Endothelial cell of umbilical vein (primary cell): ENCODE measurements around the gene GAPDHS. TPM values are rescaled to one million over a fixed set of nuclear protein-coding genes. Genes with fewer than 3 reads are reported as not detected.

Source experiments
- BruUV-seq: library from RNA; stranded (reverse); fragments of 400-500 nt; replicated peaks from 2 replicates; lab custom pipeline; 2021; lab: Mats Ljungman, UMichigan
- CTCF ChIA-PET: fragments of 300-600, 350-600 bp; sonication (Branson Sonifier 250); formaldehyde crosslinking; loops from one replicate; lab custom pipeline; 2021; ENCODE audit warnings: antibody characterized with exemption, inconsistent platforms; lab: Charles Lee
- POLR2A ChIA-PET: fragments of 300-600, 350-600 bp; sonication (Branson Sonifier 250); formaldehyde crosslinking; loops from one replicate; lab custom pipeline; 2021; ENCODE audit warnings: antibody characterized with exemption, inconsistent platforms; lab: Charles Lee
- DNase-seq: peaks from one replicate; pipeline ENCODE4 v3.0.0-alpha.2; 2011; ENCODE audit warnings: low read depth, low spot score
- FAIRE-seq: peaks from 2 replicates; lab custom pipeline; 2011; peaks lifted over from hg19 to GRCh38; lab: Jason Lieb, UNC
- H2AFZ ChIP-seq: 2 replicates; pipeline ENCODE4 v1.6.0; 2012; ENCODE audit warnings: low read depth, low read length, control low read depth, inconsistent platforms
- H3K27ac ChIP-seq: 2 replicates; pipeline ENCODE4 v1.5.1; 2011; ENCODE audit warnings: low read depth, mild to moderate bottlenecking, control low read depth, low read length, moderate library complexity; ENCODE audit not compliant: insufficient read depth
- H3K27me3 ChIP-seq, 2 experiments: 2 replicates each; pipeline versions ENCODE4 v1.6.0 to v1.6.1; 2011; ENCODE audit warnings: low read length in 2 of 2, mixed read lengths in 1 of 2; ENCODE audit not compliant: control insufficient read depth in 2 of 2, insufficient read depth in 2 of 2
- H3K36me3 ChIP-seq, 2 experiments: 2 replicates in 1 of 2; 3 replicates in 1 of 2; pipeline ENCODE4 v1.5.1; 2011; ENCODE audit warnings: low read length in 2 of 2, mild to moderate bottlenecking in 1 of 2, moderate library complexity in 1 of 2; ENCODE audit not compliant: control insufficient read depth in 2 of 2, insufficient read depth in 2 of 2; ENCODE audit errors: extremely low read depth in 1 of 2
- H3K4me1 ChIP-seq: 3 replicates; pipeline ENCODE4 v1.5.1; 2011; ENCODE audit warnings: mild to moderate bottlenecking, low read length; ENCODE audit not compliant: control insufficient read depth, insufficient read depth; ENCODE audit errors: extremely low read depth
- H3K4me2 ChIP-seq: 2 replicates; pipeline ENCODE4 v1.6.1; 2011; ENCODE audit warnings: low read length, control low read depth, mixed read lengths; ENCODE audit not compliant: insufficient read depth
- H3K4me3 ChIP-seq, 3 experiments: fragments of 200-600 bp in 1 of 3; sonication (generic), shearing (Covaris generic) in 1 of 3; replicated peaks in 1 of 3; 2 replicates each; pipeline ENCODE4 v1.5.1; 2011 to 2016; ENCODE audit warnings: control low read depth in 3 of 3, low read length in 3 of 3, mild to moderate bottlenecking in 2 of 3, inconsistent platforms in 1 of 3, low read depth in 1 of 3, moderate library complexity in 1 of 3; ENCODE audit not compliant: insufficient read depth in 1 of 3
- H3K79me2 ChIP-seq: 2 replicates; pipeline ENCODE4 v1.6.0; 2012; ENCODE audit warnings: low read length, inconsistent platforms; ENCODE audit not compliant: control insufficient read depth, insufficient read depth
- H3K9ac ChIP-seq: replicated peaks from 2 replicates; pipeline ENCODE3; 2011; ENCODE audit warnings: low read length, control low read depth; ENCODE audit not compliant: insufficient read depth; ENCODE audit errors: extremely low read depth
- H3K9me1 ChIP-seq: replicated peaks from 3 replicates; pipeline ENCODE4 v1.6.0; 2011; ENCODE audit warnings: mild to moderate bottlenecking, low read length; ENCODE audit not compliant: control insufficient read depth, insufficient read depth; ENCODE audit errors: extremely low read depth
- H3K9me3 ChIP-seq: replicated peaks from 2 replicates; pipeline ENCODE4 v1.5.1; 2012; ENCODE audit warnings: low read length, inconsistent platforms; ENCODE audit not compliant: control insufficient read depth, insufficient read depth
- H4K20me1 ChIP-seq: replicated peaks from 2 replicates; pipeline ENCODE3; 2011; ENCODE audit warnings: mild to moderate bottlenecking, low read length; ENCODE audit not compliant: control insufficient read depth, insufficient read depth; ENCODE audit errors: extremely low read depth
- CTCF ChIP-seq, 2 donors: IDR thresholded peaks; 1 replicate in 1 of 2; 2 replicates in 1 of 2; pipeline ENCODE4 v1.5.1; 2011; ENCODE audit warnings: low read length in 2 of 2, mild to moderate bottlenecking in 2 of 2, moderate library complexity in 2 of 2, control low read depth in 1 of 2, inconsistent platforms in 1 of 2, low read depth in 1 of 2; ENCODE audit not compliant: insufficient read depth in 1 of 2; ENCODE audit errors: extremely low read depth in 1 of 2
- EZH2 ChIP-seq: IDR thresholded peaks from 2 replicates; pipeline ENCODE4 v1.6.1; 2012; ENCODE audit warnings: borderline replicate concordance, low read depth, mild to moderate bottlenecking, moderate library complexity, low read length, inconsistent platforms; ENCODE audit not compliant: severe bottlenecking
- FOS ChIP-seq: IDR thresholded peaks from 2 replicates; pipeline ENCODE4 v1.6.1; 2011; ENCODE audit warnings: mild to moderate bottlenecking, low read length, moderate library complexity, borderline replicate concordance; ENCODE audit not compliant: insufficient read depth
- GATA2 ChIP-seq: IDR thresholded peaks from 2 replicates; pipeline ENCODE4 v1.7.0; 2011; ENCODE audit warnings: low read depth, mild to moderate bottlenecking, moderate library complexity, mixed read lengths, low read length; ENCODE audit not compliant: insufficient read length, insufficient read depth
- JUN ChIP-seq: IDR thresholded peaks from 2 replicates; pipeline ENCODE4 v1.6.1; 2011; ENCODE audit warnings: borderline replicate concordance, low read depth; ENCODE audit not compliant: insufficient read length, insufficient read depth
- MYC ChIP-seq: IDR thresholded peaks from one replicate; pipeline ENCODE4 v1.6.1; 2011; ENCODE audit warnings: mild to moderate bottlenecking, low read depth, low read length
- POLR2A ChIP-seq: IDR thresholded peaks from 2 replicates; pipeline ENCODE4 v1.6.1; 2012; ENCODE audit warnings: low read depth, mild to moderate bottlenecking, control low read depth, low read length
- POLR2AphosphoS5 ChIP-seq: IDR thresholded peaks from 2 replicates; pipeline ENCODE4 v1.6.1; 2012; ENCODE audit warnings: low read depth, mild to moderate bottlenecking, control low read depth, low read length, moderate library complexity; ENCODE audit not compliant: insufficient read depth
- dilution Hi-C: fragments of 300-500 bp; cut with MboI; formaldehyde crosslinking; loops from one replicate; pipeline ENCODE4 v1.15.0; 2019; ENCODE audit warnings: low sequenced_read_pairs; ENCODE audit not compliant: extremely low pct_ligation_motif_present
- intact Hi-C: fragments of 100-400 bp; cut with micrococcal nuclease; formaldehyde crosslinking; loops from one replicate; pipeline ENCODE4 v1.10.0; 2022
- polyA plus RNA-seq, 4 experiments: library from polyadenylated mRNA; depleted of rRNA in 3 of 4; stranded (reverse) in 3 of 4; unstranded in 1 of 4; fragments of >200 nt; gene quantifications; 2 replicates each; pipeline versions ENCODE4 v1.2.1 to v1.2.3, GENCODE V29; 2011 to 2012; ENCODE audit warnings: missing spikeins in 1 of 4
- total RNA-seq: library from RNA; stranded (reverse); gene quantifications from 2 replicates; pipeline ENCODE4 v1.2.3, GENCODE V29; 2021
- TF ChIP-seq, protein P1 (sequence below): IDR thresholded peaks from 2 replicates; pipeline ENCODE4 v1.6.1; 2011; ENCODE audit not compliant: insufficient read depth, insufficient read length

The GAPDHS gene
- total and polyA plus RNA-seq, 2 donors (not counting 3 experiments of a cell fraction or from before 2014, with no cell fraction given) = not detected

- POLR2A ChIA-PET = no interaction called here
- Histone ChIP-seq H3K4me1 (peaks cover 7% of the 10 kb centered on the region), H3K9me3 (no peaks in the 10 kb centered on the region), H3K79me2 (peaks cover 5% of the 10 kb centered on the region), H3K4me2 (no peak overlapping the region), H4K20me1 (no peaks in the 10 kb centered on the region), H3K27me3 (no peaks in the 10 kb centered on the region), H2AFZ (no peak overlapping the region), H3K27ac (no peak overlapping the region), H3K4me3 (no peak overlapping the region), H3K36me3 (no peaks in the 10 kb centered on the region), H3K9me1 (no peaks in the 10 kb centered on the region), H3K9ac (no peak overlapping the region)
- BruUV-seq = no TSS peak
- no peak for DNase-seq
- CTCF ChIA-PET = interaction anchor here (1.7 kb wide), 1 partner anchor 41 kb away, joined by 4 read pairs; no protein-coding TSS in a partner anchor
- dilution Hi-C loops (no loop called here), intact Hi-C loops (no loop called here)
- TF ChIP-seq POLR2AphosphoS5 (no peak), FOS (no peak), POLR2A (no peak), MYC (no peak), GATA2 (no peak), CTCF (IDR thresholded peaks at IDR 0.05; ENCODE audit: extremely low read depth in 1 of 2, insufficient read depth in 1 of 2, low read depth in 1 of 2, low read length in 2 of 2) (no peak), JUN (no peak), EZH2 (no peak)
- TF ChIP-seq, protein P1, sequence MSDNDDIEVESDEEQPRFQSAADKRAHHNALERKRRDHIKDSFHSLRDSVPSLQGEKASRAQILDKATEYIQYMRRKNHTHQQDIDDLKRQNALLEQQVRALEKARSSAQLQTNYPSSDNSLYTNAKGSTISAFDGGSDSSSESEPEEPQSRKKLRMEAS = no peak
- FAIRE-seq = no peak
Measured at GRCh38 chr19:35551091-35551810, 18.0 kb downstream of the GAPDHS start.
